Upper lobe of left lung (tissue), 4 donors: ENCODE results near the gene CMIP.

ENCODE experiments used
- POLR2A ChIP-seq, 4 donors: fragments of 450-650 bp; IDR thresholded peaks; one replicate each; pipeline ENCODE4 v1.5.1; 2016 to 2017; ENCODE audit warnings: antibody characterized with exemption in 4 of 4, mild to moderate bottlenecking in 2 of 4
- POLR2AphosphoS5 ChIP-seq, 2 donors: sonication (generic); formaldehyde crosslinking; IDR thresholded peaks; one replicate each; pipeline ENCODE4 v1.5.1; 2017; ENCODE audit warnings: antibody characterized with exemption in 2 of 2
- TF ChIP-seq, protein P1 (sequence below), 6 experiments: fragments of 450-650 bp in 4 of 6; fragments of 200-600 bp in 2 of 6; sonication (generic) in 2 of 6; IDR thresholded peaks; one replicate each; pipeline ENCODE4 v1.5.1; 2016 to 2019; ENCODE audit warnings: antibody characterized with exemption in 6 of 6

- TF ChIP-seq, protein P1, sequence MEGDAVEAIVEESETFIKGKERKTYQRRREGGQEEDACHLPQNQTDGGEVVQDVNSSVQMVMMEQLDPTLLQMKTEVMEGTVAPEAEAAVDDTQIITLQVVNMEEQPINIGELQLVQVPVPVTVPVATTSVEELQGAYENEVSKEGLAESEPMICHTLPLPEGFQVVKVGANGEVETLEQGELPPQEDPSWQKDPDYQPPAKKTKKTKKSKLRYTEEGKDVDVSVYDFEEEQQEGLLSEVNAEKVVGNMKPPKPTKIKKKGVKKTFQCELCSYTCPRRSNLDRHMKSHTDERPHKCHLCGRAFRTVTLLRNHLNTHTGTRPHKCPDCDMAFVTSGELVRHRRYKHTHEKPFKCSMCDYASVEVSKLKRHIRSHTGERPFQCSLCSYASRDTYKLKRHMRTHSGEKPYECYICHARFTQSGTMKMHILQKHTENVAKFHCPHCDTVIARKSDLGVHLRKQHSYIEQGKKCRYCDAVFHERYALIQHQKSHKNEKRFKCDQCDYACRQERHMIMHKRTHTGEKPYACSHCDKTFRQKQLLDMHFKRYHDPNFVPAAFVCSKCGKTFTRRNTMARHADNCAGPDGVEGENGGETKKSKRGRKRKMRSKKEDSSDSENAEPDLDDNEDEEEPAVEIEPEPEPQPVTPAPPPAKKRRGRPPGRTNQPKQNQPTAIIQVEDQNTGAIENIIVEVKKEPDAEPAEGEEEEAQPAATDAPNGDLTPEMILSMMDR (IDR thresholded peaks at IDR 0.05): no peak
- TF ChIP-seq POLR2A (IDR thresholded peaks at IDR 0.05): no peak
- peak; percentile 31 to 74 for TF ChIP-seq POLR2AphosphoS5 (IDR thresholded peaks at IDR 0.05)
Measured at GRCh38 chr16:81581107-81581506, 136.5 kb downstream of the CMIP start.
